ENCODE results near the gene UPF1.

UPF1 gene

GRCh38 chr19:18879579-18880373 lies 48.0 kb downstream of the UPF1 start:
- no peak for TF ChIP-seq CTCF (conservative IDR thresholded peaks at IDR 0.05)
- no peak for TF ChIP-seq ZFX (IDR thresholded peaks at IDR 0.05)
- no peak overlapping the region for H3K27ac ChIP-seq

- TF ChIP-seq CTCF (conservative IDR thresholded peaks at IDR 0.05) (no peak), ZFX (IDR thresholded peaks at IDR 0.05) (no peak)
- no peak overlapping the region for H3K27ac ChIP-seq
Measured at GRCh38 chr19:18881491-18881890, 49.7 kb downstream of the UPF1 start.

- no peak for TF ChIP-seq CTCF (conservative IDR thresholded peaks at IDR 0.05)
- TF ChIP-seq ZFX (IDR thresholded peaks at IDR 0.05), result no peak
- no peak overlapping the region for H3K27ac ChIP-seq
Measured at GRCh38 chr19:18883526-18884304, 52.0 kb downstream of the UPF1 start.

GRCh38 chr19:18886972-18887371 lies 55.2 kb downstream of the UPF1 start:
- no peak for TF ChIP-seq ZFX (IDR thresholded peaks at IDR 0.05)
- TF ChIP-seq CTCF (conservative IDR thresholded peaks at IDR 0.05), result no peak
- no peak overlapping the region for H3K27ac ChIP-seq

GRCh38 chr19:18889949-18890745 lies 58.4 kb downstream of the UPF1 start:
- TF ChIP-seq CTCF (conservative IDR thresholded peaks at IDR 0.05) (no peak), ZFX (IDR thresholded peaks at IDR 0.05) (no peak)
- H3K27ac ChIP-seq, result no peak overlapping the region

- no peak overlapping the region for H3K27ac ChIP-seq
- no peak for TF ChIP-seq ZFX (IDR thresholded peaks at IDR 0.05)
- TF ChIP-seq CTCF (conservative IDR thresholded peaks at IDR 0.05), result no peak
Measured at GRCh38 chr19:18893587-18894253, 62.0 kb downstream of the UPF1 start.
